ENCODE measurements around the gene LRP2.
"Not testable (repeated sequence)": the region's sequence is repeated elsewhere in the genome, so short reads cannot be mapped to it uniquely, and the experiment has no call there.

Gene LRP2

DNA sequence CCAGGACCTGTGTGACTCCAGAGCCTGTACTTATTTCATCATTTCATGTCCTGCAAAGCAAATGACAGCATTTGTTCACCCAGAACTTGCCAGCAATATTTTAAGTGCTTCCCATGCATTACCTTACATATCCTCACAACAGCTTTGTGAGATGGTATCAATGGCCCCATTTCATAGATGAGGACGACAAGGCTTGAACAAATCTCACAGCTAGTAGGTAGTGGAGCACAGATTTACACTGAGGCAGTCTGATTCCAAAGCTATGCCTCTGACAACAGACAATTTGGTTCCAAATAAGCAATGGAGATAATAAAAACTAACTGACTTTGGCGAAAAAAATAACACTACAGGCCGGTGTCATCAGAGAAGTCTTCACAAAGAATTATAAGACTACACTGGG, 33.5 kb downstream of the LRP2 start:
- Histone ChIP-seq H3K27ac (ENCODE audit: low read depth, low read length) (no peak overlapping the region), H3K4me3 (ENCODE audit: low read depth in 1 of 2, low read length in 2 of 2) (no peak overlapping the region), H3K9ac (ENCODE audit: low read depth in 1 of 2, low read length in 2 of 2) (no peak overlapping the region), H3K4me1 (ENCODE audit: control insufficient read depth in 1 of 2, insufficient read depth in 2 of 2, low read length in 2 of 2) (no peaks in the 10 kb centered on the region), H3K9me3 (ENCODE audit: control insufficient read depth in 1 of 2, low read length in 2 of 2) (no peaks in the 10 kb centered on the region), H3K27me3 (ENCODE audit: control insufficient read depth in 1 of 2, insufficient read depth in 2 of 2, low read length in 2 of 2) (no peaks in the 10 kb centered on the region), H3K36me3 (ENCODE audit: control insufficient read depth in 1 of 2, insufficient read depth in 2 of 2, low read length in 2 of 2) (no peaks in the 10 kb centered on the region)

DNA sequence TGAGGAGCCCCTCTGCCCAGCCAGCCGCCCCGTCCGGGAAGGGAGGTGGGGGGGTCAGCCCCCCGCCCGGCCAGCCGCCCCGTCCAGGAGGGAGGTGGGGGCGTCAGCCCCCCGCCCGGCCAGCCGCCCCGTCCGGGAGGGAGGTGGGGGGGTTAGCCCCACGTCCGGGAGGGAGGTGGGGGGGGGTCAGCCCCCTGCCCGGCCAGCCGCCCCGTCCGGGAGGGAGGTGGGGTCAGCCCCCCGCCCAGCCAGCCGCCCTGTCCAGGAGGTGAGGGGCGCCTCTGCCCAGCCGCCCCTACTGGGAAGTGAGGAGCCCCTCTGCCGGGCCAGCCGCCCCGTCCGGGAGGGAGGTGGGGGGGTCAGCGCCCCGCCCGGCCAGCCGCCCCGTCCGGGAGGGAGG, 34.5 kb downstream of the LRP2 start:
- H3K4me1 ChIP-seq (ENCODE audit: control insufficient read depth in 1 of 2, insufficient read depth in 2 of 2, low read length in 2 of 2); H3K27me3 ChIP-seq (ENCODE audit: control insufficient read depth in 1 of 2, insufficient read depth in 2 of 2, low read length in 2 of 2); H3K9ac ChIP-seq (ENCODE audit: low read depth in 1 of 2, low read length in 2 of 2); H3K9me3 ChIP-seq (ENCODE audit: control insufficient read depth in 1 of 2, low read length in 2 of 2); H3K36me3 ChIP-seq (ENCODE audit: control insufficient read depth in 1 of 2, insufficient read depth in 2 of 2, low read length in 2 of 2); H3K4me3 ChIP-seq (ENCODE audit: low read depth in 1 of 2, low read length in 2 of 2); H3K27ac ChIP-seq (ENCODE audit: low read depth, low read length): not testable (repeated sequence)

GRCh38 chr2:169325886-169326285, 36.4 kb downstream of the LRP2 start:
- H3K4me3 ChIP-seq (ENCODE audit: low read depth in 1 of 2, low read length in 2 of 2); H3K27ac ChIP-seq (ENCODE audit: low read depth, low read length); H3K9me3 ChIP-seq (ENCODE audit: control insufficient read depth in 1 of 2, low read length in 2 of 2); H3K27me3 ChIP-seq (ENCODE audit: control insufficient read depth in 1 of 2, insufficient read depth in 2 of 2, low read length in 2 of 2); H3K36me3 ChIP-seq (ENCODE audit: control insufficient read depth in 1 of 2, insufficient read depth in 2 of 2, low read length in 2 of 2); H3K4me1 ChIP-seq (ENCODE audit: control insufficient read depth in 1 of 2, insufficient read depth in 2 of 2, low read length in 2 of 2); H3K9ac ChIP-seq (ENCODE audit: low read depth in 1 of 2, low read length in 2 of 2): not testable (repeated sequence)

DNA sequence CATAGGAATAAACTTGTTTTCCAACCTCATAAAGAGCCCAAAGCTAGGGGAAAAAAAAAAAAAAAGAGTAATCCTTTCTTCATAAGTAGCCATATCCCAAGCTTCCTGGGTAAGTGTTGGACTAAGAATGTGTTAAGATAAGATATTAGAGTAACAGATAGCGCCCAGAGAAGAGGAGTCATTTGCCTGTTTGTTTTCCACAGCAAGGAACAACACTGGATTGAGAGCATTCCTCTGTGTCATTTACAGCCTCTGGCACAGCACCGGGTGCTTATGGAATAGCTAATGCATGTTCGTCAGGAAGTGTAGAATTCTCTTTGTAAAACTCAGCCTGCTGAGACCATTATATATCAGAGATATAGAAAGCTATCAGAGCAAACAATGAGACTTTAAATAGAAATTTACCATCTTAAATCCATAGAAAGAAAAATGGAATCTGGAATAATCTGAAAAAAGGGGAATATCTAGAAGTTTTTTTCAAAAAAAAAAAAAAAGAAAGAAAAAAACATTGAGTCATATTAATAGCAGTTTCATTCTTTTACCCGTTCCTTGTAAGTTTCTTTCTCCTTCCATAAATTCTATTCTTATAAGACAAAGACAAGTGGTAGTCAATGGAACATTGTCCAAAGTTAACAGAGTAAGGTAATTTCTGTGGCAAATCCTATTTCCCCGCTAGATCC, 37.6 kb downstream of the LRP2 start:
- Histone ChIP-seq H3K27ac (ENCODE audit: low read depth, low read length) (no peak overlapping the region), H3K36me3 (ENCODE audit: control insufficient read depth in 1 of 2, insufficient read depth in 2 of 2, low read length in 2 of 2) (no peaks in the 10 kb centered on the region), H3K9ac (ENCODE audit: low read depth in 1 of 2, low read length in 2 of 2) (no peak overlapping the region), H3K9me3 (ENCODE audit: control insufficient read depth in 1 of 2, low read length in 2 of 2) (no peaks in the 10 kb centered on the region), H3K27me3 (ENCODE audit: control insufficient read depth in 1 of 2, insufficient read depth in 2 of 2, low read length in 2 of 2) (no peaks in the 10 kb centered on the region), H3K4me1 (ENCODE audit: control insufficient read depth in 1 of 2, insufficient read depth in 2 of 2, low read length in 2 of 2) (no peaks in the 10 kb centered on the region), H3K4me3 (ENCODE audit: low read depth in 1 of 2, low read length in 2 of 2) (no peak overlapping the region)

GRCh38 chr2:169323841-169324240, 38.5 kb downstream of the LRP2 start:
- Histone ChIP-seq H3K27me3 (ENCODE audit: control insufficient read depth in 1 of 2, insufficient read depth in 2 of 2, low read length in 2 of 2) (no peaks in the 10 kb centered on the region), H3K27ac (ENCODE audit: low read depth, low read length) (no peak overlapping the region), H3K4me3 (ENCODE audit: low read depth in 1 of 2, low read length in 2 of 2) (no peak overlapping the region), H3K9ac (ENCODE audit: low read depth in 1 of 2, low read length in 2 of 2) (no peak overlapping the region), H3K9me3 (ENCODE audit: control insufficient read depth in 1 of 2, low read length in 2 of 2) (no peaks in the 10 kb centered on the region), H3K4me1 (ENCODE audit: control insufficient read depth in 1 of 2, insufficient read depth in 2 of 2, low read length in 2 of 2) (no peaks in the 10 kb centered on the region), H3K36me3 (ENCODE audit: control insufficient read depth in 1 of 2, insufficient read depth in 2 of 2, low read length in 2 of 2) (no peaks in the 10 kb centered on the region)

DNA sequence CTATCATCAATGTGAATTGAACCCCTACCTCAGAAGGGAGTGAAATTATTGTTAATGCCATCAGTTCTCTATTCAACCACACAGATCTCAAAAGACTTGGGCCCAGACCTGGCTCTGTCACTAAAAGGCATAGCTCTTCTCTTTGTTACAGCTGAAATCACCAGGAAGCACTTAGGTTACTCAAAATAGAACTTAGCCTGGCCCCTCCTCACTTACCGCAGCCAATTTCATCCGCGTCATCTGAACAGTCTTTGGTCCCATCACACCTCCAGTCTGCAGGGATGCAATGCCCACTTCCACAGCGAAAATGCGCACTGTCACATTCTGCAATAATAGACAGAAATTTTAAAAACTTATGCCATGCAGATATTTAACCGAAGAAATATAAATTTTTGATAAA, 41.8 kb downstream of the LRP2 start:
- no peaks in the 10 kb centered on the region for H3K27me3 ChIP-seq (ENCODE audit: control insufficient read depth in 1 of 2, insufficient read depth in 2 of 2, low read length in 2 of 2)
- no peaks in the 10 kb centered on the region for H3K36me3 ChIP-seq (ENCODE audit: control insufficient read depth in 1 of 2, insufficient read depth in 2 of 2, low read length in 2 of 2)
- no peak overlapping the region for H3K4me3 ChIP-seq (ENCODE audit: low read depth in 1 of 2, low read length in 2 of 2)
- H3K9me3 ChIP-seq (ENCODE audit: control insufficient read depth in 1 of 2, low read length in 2 of 2) = no peaks in the 10 kb centered on the region
- no peak overlapping the region for H3K27ac ChIP-seq (ENCODE audit: low read depth, low read length)
- H3K9ac ChIP-seq (ENCODE audit: low read depth in 1 of 2, low read length in 2 of 2) = no peak overlapping the region
- no peaks in the 10 kb centered on the region for H3K4me1 ChIP-seq (ENCODE audit: control insufficient read depth in 1 of 2, insufficient read depth in 2 of 2, low read length in 2 of 2)

GRCh38 chr2:169315357-169315756, 47.0 kb downstream of the LRP2 start:
- Histone ChIP-seq H3K4me3 (ENCODE audit: low read depth in 1 of 2, low read length in 2 of 2) (no peak overlapping the region), H3K9me3 (ENCODE audit: control insufficient read depth in 1 of 2, low read length in 2 of 2) (no peaks in the 10 kb centered on the region), H3K9ac (ENCODE audit: low read depth in 1 of 2, low read length in 2 of 2) (no peak overlapping the region), H3K27me3 (ENCODE audit: control insufficient read depth in 1 of 2, insufficient read depth in 2 of 2, low read length in 2 of 2) (no peaks in the 10 kb centered on the region), H3K27ac (ENCODE audit: low read depth, low read length) (no peak overlapping the region), H3K4me1 (ENCODE audit: control insufficient read depth in 1 of 2, insufficient read depth in 2 of 2, low read length in 2 of 2) (no peaks in the 10 kb centered on the region), H3K36me3 (ENCODE audit: control insufficient read depth in 1 of 2, insufficient read depth in 2 of 2, low read length in 2 of 2) (no peaks in the 10 kb centered on the region)

GRCh38 chr2:169308349-169308748, 54.0 kb downstream of the LRP2 start:
- not testable (repeated sequence) for H3K9ac ChIP-seq (ENCODE audit: low read depth in 1 of 2, low read length in 2 of 2); H3K27me3 ChIP-seq (ENCODE audit: control insufficient read depth in 1 of 2, insufficient read depth in 2 of 2, low read length in 2 of 2); H3K36me3 ChIP-seq (ENCODE audit: control insufficient read depth in 1 of 2, insufficient read depth in 2 of 2, low read length in 2 of 2)

DNA sequence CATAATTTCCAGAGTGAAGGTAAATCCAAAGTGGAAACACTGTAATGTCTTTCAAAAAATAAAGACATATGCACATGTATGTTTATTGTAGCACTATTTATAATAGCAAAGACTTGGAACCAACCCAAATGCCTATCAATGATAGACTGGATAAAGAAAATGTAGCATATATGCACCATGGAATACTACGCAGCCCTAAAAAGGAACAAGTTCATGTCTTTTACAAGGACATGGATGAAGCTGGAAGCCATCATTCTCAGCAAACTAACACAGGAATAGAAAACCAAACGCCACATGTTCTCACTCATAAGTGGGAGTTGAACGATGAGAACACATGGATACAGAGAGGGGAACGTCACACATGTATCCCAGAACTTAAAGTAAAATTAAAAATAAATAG, 57.6 kb downstream of the LRP2 start:
- H3K4me1 ChIP-seq (ENCODE audit: control insufficient read depth in 1 of 2, insufficient read depth in 2 of 2, low read length in 2 of 2); H3K9ac ChIP-seq (ENCODE audit: low read depth in 1 of 2, low read length in 2 of 2); H3K36me3 ChIP-seq (ENCODE audit: control insufficient read depth in 1 of 2, insufficient read depth in 2 of 2, low read length in 2 of 2); H3K27me3 ChIP-seq (ENCODE audit: control insufficient read depth in 1 of 2, insufficient read depth in 2 of 2, low read length in 2 of 2); H3K27ac ChIP-seq (ENCODE audit: low read depth, low read length); H3K4me3 ChIP-seq (ENCODE audit: low read depth in 1 of 2, low read length in 2 of 2); H3K9me3 ChIP-seq (ENCODE audit: control insufficient read depth in 1 of 2, low read length in 2 of 2): not testable (repeated sequence)

More at GRCh38 chr2:169308349-169308748, 54.0 kb downstream of the LRP2 start:
- H3K9me3 ChIP-seq (ENCODE audit: control insufficient read depth in 1 of 2, low read length in 2 of 2); H3K27ac ChIP-seq (ENCODE audit: low read depth, low read length); H3K4me1 ChIP-seq (ENCODE audit: control insufficient read depth in 1 of 2, insufficient read depth in 2 of 2, low read length in 2 of 2); H3K4me3 ChIP-seq (ENCODE audit: low read depth in 1 of 2, low read length in 2 of 2): not testable (repeated sequence)

- Histone ChIP-seq H3K4me1 (ENCODE audit: control insufficient read depth in 1 of 2, insufficient read depth in 2 of 2, low read length in 2 of 2) (no peaks in the 10 kb centered on the region), H3K27me3 (ENCODE audit: control insufficient read depth in 1 of 2, insufficient read depth in 2 of 2, low read length in 2 of 2) (peaks cover 4 to 7% of the 10 kb centered on the region in 2 donors), H3K9me3 (ENCODE audit: control insufficient read depth in 1 of 2, low read length in 2 of 2) (no peaks in the 10 kb centered on the region), H3K36me3 (ENCODE audit: control insufficient read depth in 1 of 2, insufficient read depth in 2 of 2, low read length in 2 of 2) (no peaks in the 10 kb centered on the region), H3K9ac (ENCODE audit: low read depth in 1 of 2, low read length in 2 of 2) (no peak overlapping the region), H3K27ac (ENCODE audit: low read depth, low read length) (no peak overlapping the region), H3K4me3 (ENCODE audit: low read depth in 1 of 2, low read length in 2 of 2) (no peak overlapping the region)
Measured at GRCh38 chr2:169303579-169304305, 58.6 kb downstream of the LRP2 start.
